CD4-positive, alpha-beta T cell (primary cell): ENCODE results near the gene CIAO2B. TPM values are rescaled to one million over a fixed set of nuclear protein-coding genes. Genes with fewer than 3 reads are reported as not detected.

Experiments used
- ATAC-seq: fragments of 200-7000 bp; cut with Tn5 transposase; one replicate; pipeline ENCODE4 v1.10.0; 2022; ENCODE audit warnings: mild to moderate bottlenecking; ENCODE audit not compliant: poor library complexity
- CTCF ChIA-PET: fragments of 350-600 bp; sonication (Branson Sonifier 250); formaldehyde crosslinking; loops from one replicate; lab custom pipeline; 2021; ENCODE audit warnings: antibody characterized with exemption, inconsistent platforms; lab: Charles Lee
- POLR2A ChIA-PET: fragments of 350-600 bp; sonication (Branson Sonifier 250); formaldehyde crosslinking; loops from one replicate; lab custom pipeline; 2021; ENCODE audit warnings: antibody characterized with exemption, inconsistent platforms; lab: Charles Lee
- DNase-seq, 14 experiments: peaks; one replicate each; pipeline ENCODE4 v3.0.0-alpha.2; 2013 to 2020; ENCODE audit warnings: mixed read lengths in 2 of 14
- H3K27ac ChIP-seq, 2 donors: one replicate each; pipeline versions ENCODE4 v1.5.1 to v1.7.0; 2013; ENCODE audit warnings: low read length in 2 of 2, low read depth in 1 of 2, mild to moderate bottlenecking in 1 of 2
- H3K27me3 ChIP-seq, 2 experiments: 1 replicate in 1 of 2; 2 replicates in 1 of 2; pipeline versions ENCODE4 v1.6.1 to v1.7.0; 2013; ENCODE audit warnings: low read length in 2 of 2, control low read depth in 1 of 2, mild to moderate bottlenecking in 1 of 2, moderate library complexity in 1 of 2; ENCODE audit not compliant: insufficient read depth in 2 of 2, control insufficient read depth in 1 of 2
- H3K36me3 ChIP-seq: one replicate; pipeline ENCODE4 v1.6.1; 2013; ENCODE audit warnings: low read length, control low read depth; ENCODE audit not compliant: insufficient read depth
- H3K4me1 ChIP-seq: one replicate; pipeline ENCODE4 v1.6.1; 2013; ENCODE audit warnings: low read length, control low read depth; ENCODE audit not compliant: insufficient read depth
- H3K4me3 ChIP-seq: one replicate; pipeline ENCODE4 v1.5.1; 2013; ENCODE audit warnings: mild to moderate bottlenecking, low read length, moderate library complexity
- H3K9me3 ChIP-seq, 2 experiments: 1 replicate in 1 of 2; 2 replicates in 1 of 2; pipeline versions ENCODE4 v1.6.1 to v1.7.0; 2013; ENCODE audit warnings: low read length in 2 of 2, mild to moderate bottlenecking in 2 of 2, control low read depth in 1 of 2, moderate library complexity in 1 of 2; ENCODE audit not compliant: control insufficient read depth in 1 of 2, insufficient read depth in 1 of 2
- H3K27ac Mint-ChIP-seq: one replicate; pipeline ENCODE4 v1.8.0; 2020; ENCODE audit warnings: mixed read lengths
- H3K27me3 Mint-ChIP-seq: one replicate; pipeline ENCODE4 v1.8.0; 2021; ENCODE audit warnings: mixed read lengths
- H3K36me3 Mint-ChIP-seq: one replicate; pipeline ENCODE4 v1.8.0; 2021; ENCODE audit warnings: low read depth, mixed read lengths
- H3K4me1 Mint-ChIP-seq: one replicate; pipeline ENCODE4 v1.8.0; 2021; ENCODE audit warnings: low read depth, mixed read lengths
- H3K4me3 Mint-ChIP-seq: one replicate; pipeline ENCODE4 v1.8.0; 2020; ENCODE audit warnings: mild to moderate bottlenecking, mixed read lengths
- H3K9me3 Mint-ChIP-seq: one replicate; pipeline ENCODE4 v1.8.0; 2020; ENCODE audit warnings: mixed read lengths
- intact Hi-C, 2 experiments: fragments of 100-400 bp; cut with DNase I in 1 of 2; cut with micrococcal nuclease in 1 of 2; formaldehyde crosslinking; loops; one replicate each; pipeline versions ENCODE4 v1.15.1 to v1.9.0; 2023 to 2025; cut with DNase I, micrococcal nuclease
- total RNA-seq, 174 experiments: library from RNA in 2 of 174; stranded (reverse) in 2 of 174; gene quantifications; one replicate each; pipeline ENCODE4 v1.2.3 and lab custom pipeline; 2021 to 2026
- TF ChIP-seq, protein P1 (sequence below): fragments of 200-600 bp; IDR thresholded peaks from one replicate; pipeline ENCODE4 v1.8.0; 2022; ENCODE audit warnings: antibody characterized with exemption, mild to moderate bottlenecking

Gene CIAO2B
- total RNA-seq, 2 experiments from 2014 or later: 58.6 to 70.4 TPM

DNA sequence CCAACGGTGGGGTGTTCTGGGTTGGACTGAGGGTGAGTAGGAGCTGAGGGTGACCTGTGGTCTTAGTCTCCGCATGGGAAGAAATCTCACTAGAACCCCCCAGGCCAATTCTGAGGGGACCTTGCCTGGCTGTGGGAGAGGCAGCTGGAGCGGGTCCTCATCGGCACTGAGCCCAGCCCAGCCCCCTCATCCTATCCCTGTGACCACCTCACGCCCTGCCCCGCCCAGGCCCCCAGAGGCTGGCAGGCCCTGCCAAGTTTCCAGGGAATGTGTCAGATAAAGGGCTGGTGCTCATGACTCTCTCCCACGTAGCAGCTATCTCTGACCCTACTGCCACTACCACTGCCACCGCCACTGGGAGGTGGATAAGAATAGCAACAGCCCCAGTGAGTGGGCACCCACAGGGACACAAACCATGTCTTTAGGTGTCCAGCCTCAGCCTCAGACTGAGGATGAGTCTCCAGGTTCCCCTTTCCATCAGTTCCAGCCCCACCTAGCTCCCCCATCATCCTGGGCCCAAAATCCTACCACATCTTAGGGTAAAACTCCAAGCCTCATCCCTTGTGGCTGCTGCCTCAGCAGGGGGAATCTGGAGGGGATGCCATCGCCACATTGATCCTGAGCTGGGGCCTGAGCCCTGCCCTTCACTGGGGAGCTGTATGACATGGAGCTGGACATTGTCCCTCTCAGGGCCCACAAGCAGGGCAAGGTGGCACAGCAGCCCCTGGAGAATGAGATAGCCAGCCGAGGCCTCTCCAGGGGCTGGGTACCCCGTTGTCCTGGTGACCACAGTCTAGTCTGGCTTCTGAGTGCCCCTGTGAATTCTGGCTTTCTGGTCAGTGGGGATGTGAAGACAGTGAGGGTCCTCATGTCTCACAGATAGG, 30.4 kb downstream of the CIAO2B start:
- TF ChIP-seq, protein P1, sequence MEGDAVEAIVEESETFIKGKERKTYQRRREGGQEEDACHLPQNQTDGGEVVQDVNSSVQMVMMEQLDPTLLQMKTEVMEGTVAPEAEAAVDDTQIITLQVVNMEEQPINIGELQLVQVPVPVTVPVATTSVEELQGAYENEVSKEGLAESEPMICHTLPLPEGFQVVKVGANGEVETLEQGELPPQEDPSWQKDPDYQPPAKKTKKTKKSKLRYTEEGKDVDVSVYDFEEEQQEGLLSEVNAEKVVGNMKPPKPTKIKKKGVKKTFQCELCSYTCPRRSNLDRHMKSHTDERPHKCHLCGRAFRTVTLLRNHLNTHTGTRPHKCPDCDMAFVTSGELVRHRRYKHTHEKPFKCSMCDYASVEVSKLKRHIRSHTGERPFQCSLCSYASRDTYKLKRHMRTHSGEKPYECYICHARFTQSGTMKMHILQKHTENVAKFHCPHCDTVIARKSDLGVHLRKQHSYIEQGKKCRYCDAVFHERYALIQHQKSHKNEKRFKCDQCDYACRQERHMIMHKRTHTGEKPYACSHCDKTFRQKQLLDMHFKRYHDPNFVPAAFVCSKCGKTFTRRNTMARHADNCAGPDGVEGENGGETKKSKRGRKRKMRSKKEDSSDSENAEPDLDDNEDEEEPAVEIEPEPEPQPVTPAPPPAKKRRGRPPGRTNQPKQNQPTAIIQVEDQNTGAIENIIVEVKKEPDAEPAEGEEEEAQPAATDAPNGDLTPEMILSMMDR: no peak
- Histone ChIP-seq H3K27ac (no peak overlapping the region), H3K36me3 (no peaks in the 10 kb centered on the region), H3K4me3 (no peak overlapping the region), H3K4me1 (peaks cover 8% of the 10 kb centered on the region), H3K9me3 (no peaks in the 10 kb centered on the region), H3K27me3 (no peaks in the 10 kb centered on the region)
- Mint-ChIP-seq H3K4me3 (no peak overlapping the region), H3K36me3 (no peaks in the 10 kb centered on the region), H3K27ac (no peak overlapping the region), H3K9me3 (no peaks in the 10 kb centered on the region), H3K27me3 (no peaks in the 10 kb centered on the region), H3K4me1 (peaks cover 12% of the 10 kb centered on the region)
- ChIA-PET POLR2A (no interaction called here), CTCF (no interaction called here)
- no peak for DNase-seq
- ATAC-seq: no peak
- intact Hi-C loops: no loop called here

DNA sequence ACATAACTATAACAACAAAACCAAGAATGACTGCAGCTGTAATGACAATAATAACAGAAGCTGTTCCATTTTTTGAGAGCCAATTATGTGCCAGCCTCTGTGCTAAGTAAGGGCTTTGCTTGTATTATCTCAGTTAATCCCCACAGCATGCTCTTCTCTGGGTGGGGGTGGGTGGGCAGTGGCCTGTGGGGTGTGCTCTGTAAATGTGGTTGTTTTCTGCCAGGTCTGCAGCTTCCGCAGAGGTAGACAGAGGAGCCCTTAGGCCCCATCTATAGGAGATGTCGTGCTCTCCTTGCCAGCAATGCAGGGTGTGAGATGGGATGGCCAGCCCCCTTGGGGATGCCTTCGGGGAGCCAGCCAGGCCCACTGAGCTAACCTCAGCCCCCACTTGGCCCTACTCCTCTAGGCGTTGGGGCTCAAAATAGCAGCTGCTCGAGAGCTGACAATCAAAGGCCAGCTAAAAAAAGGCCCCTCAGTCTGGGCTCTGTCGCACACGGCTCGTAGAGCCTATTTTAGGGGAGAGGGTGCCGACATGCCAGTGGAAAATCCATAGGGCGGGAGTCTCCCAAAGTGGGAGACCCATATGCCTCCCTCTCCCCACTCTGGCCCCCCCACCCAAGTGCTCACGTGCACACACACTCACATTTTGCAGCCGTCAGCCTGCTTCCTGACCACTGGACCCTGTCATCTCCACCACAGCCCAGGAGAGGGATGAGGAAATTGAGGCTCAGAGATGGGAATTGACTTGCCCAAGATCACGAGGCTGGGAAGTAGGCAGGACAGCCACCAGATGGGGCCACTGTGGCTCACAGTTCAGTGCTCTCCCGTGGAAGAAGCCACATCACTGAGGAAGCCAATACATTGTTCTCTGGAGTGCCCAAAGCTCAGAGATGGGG, 31.3 kb downstream of the CIAO2B start:
- POLR2A ChIA-PET: no interaction called here
- no peak overlapping the region for H3K4me3 Mint-ChIP-seq
- ATAC-seq (no peak), DNase-seq (no peak)
- no peaks in the 10 kb centered on the region for H3K36me3 Mint-ChIP-seq
- peaks cover 8% of the 10 kb centered on the region for H3K4me1 ChIP-seq
- no peaks in the 10 kb centered on the region for H3K27me3 ChIP-seq
- H3K27ac Mint-ChIP-seq: no peak overlapping the region
- no peaks in the 10 kb centered on the region for H3K27me3 Mint-ChIP-seq
- TF ChIP-seq, protein P1: no peak
- H3K27ac ChIP-seq: no peak overlapping the region
- no peaks in the 10 kb centered on the region for H3K9me3 ChIP-seq
- H3K4me1 Mint-ChIP-seq: peaks cover 12% of the 10 kb centered on the region
- no peaks in the 10 kb centered on the region for H3K36me3 ChIP-seq
- H3K9me3 Mint-ChIP-seq: no peaks in the 10 kb centered on the region
- intact Hi-C loops: no loop called here
- CTCF ChIA-PET: no interaction called here
- no peak overlapping the region for H3K4me3 ChIP-seq

- H3K27me3 Mint-ChIP-seq: no peaks in the 10 kb centered on the region
- Histone ChIP-seq H3K9me3 (no peaks in the 10 kb centered on the region), H3K27me3 (no peaks in the 10 kb centered on the region), H3K36me3 (no peaks in the 10 kb centered on the region), H3K4me1 (peaks cover 8% of the 10 kb centered on the region), H3K27ac (no peak overlapping the region), H3K4me3 (no peak overlapping the region)
- DNase-seq (no peak), ATAC-seq (no peak)
- no peak overlapping the region for H3K4me3 Mint-ChIP-seq
- CTCF ChIA-PET: no interaction called here
- no peaks in the 10 kb centered on the region for H3K9me3 Mint-ChIP-seq
- POLR2A ChIA-PET: no interaction called here
- no peak overlapping the region for H3K27ac Mint-ChIP-seq
- peaks cover 12% of the 10 kb centered on the region for H3K4me1 Mint-ChIP-seq
- no peaks in the 10 kb centered on the region for H3K36me3 Mint-ChIP-seq
- intact Hi-C loops: no loop called here
- TF ChIP-seq, protein P1: no peak
Observed at GRCh38 chr16:66901626-66902025, 32.6 kb downstream of the CIAO2B start.
